ENCODE results near the gene NGDN.
"Not testable (repeated sequence)": the region's sequence is repeated elsewhere in the genome, so short reads cannot be mapped to it uniquely, and the experiment has no call there.

The NGDN gene, protein sequence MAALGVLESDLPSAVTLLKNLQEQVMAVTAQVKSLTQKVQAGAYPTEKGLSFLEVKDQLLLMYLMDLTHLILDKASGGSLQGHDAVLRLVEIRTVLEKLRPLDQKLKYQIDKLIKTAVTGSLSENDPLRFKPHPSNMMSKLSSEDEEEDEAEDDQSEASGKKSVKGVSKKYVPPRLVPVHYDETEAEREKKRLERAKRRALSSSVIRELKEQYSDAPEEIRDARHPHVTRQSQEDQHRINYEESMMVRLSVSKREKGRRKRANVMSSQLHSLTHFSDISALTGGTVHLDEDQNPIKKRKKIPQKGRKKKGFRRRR

DNA sequence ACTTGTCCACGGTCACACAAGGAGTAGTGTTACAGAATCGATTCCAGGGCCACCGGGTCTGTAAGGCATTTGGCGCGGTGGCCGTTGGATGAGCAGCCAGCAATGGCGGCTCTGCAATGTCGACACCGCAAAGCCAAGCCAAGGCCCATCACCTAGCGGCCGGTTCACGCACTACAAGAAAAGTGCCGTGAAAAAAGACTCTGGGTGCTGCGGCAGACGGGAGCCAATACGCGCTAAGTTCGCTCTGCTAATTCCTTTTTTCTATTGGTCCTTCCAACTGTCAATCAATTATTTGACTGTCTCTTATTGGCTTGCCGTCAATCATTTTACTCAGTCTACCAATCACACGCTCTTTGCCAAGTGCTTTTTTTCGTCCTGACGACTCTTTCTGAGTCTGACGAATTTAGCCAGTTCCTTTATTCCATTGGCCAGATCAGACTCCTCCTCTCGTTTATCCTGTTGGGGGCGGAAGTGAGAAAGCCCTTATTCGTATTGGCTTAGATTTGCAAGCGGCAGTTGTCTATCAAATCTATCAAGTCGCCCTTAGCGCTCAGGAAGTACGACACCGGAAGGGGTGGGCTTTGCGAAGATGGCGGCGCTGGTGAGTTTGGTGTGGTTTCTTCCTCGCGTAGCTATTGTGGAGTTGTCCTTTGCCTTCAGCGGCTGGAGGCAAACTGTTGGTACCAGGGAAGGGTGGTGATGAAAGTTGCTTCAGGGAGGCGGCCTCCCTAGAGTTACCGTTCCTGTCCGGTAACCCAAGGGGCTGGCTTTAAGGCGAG, at the start of gene NGDN:
TSS of gene NGDN (plus strand) at position 577 of the 779 bp plus-strand sequence. CDS start at position 590, 13 bp downstream.
- Histone ChIP-seq H3K27me3 (replicated peaks; ENCODE audit: control insufficient read depth, insufficient read depth, low read length) (no peaks in the 10 kb centered on the region), H3K36me3 (ENCODE audit: control insufficient read depth, insufficient read depth, low read length) (peaks cover 1% of the 10 kb centered on the region), H3K4me3 (replicated peaks; ENCODE audit: low read depth, low read length) (peak within 1 kb of the TSS; percentile 85)
- DNase-seq (ENCODE audit: extremely low read depth, insufficient read length): peak; percentile 88
- TF ChIP-seq, protein P1, sequence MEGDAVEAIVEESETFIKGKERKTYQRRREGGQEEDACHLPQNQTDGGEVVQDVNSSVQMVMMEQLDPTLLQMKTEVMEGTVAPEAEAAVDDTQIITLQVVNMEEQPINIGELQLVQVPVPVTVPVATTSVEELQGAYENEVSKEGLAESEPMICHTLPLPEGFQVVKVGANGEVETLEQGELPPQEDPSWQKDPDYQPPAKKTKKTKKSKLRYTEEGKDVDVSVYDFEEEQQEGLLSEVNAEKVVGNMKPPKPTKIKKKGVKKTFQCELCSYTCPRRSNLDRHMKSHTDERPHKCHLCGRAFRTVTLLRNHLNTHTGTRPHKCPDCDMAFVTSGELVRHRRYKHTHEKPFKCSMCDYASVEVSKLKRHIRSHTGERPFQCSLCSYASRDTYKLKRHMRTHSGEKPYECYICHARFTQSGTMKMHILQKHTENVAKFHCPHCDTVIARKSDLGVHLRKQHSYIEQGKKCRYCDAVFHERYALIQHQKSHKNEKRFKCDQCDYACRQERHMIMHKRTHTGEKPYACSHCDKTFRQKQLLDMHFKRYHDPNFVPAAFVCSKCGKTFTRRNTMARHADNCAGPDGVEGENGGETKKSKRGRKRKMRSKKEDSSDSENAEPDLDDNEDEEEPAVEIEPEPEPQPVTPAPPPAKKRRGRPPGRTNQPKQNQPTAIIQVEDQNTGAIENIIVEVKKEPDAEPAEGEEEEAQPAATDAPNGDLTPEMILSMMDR (IDR thresholded peaks at IDR 0.05; ENCODE audit: insufficient read depth, low read length, poor library complexity, severe bottlenecking): peak; percentile 69

DNA sequence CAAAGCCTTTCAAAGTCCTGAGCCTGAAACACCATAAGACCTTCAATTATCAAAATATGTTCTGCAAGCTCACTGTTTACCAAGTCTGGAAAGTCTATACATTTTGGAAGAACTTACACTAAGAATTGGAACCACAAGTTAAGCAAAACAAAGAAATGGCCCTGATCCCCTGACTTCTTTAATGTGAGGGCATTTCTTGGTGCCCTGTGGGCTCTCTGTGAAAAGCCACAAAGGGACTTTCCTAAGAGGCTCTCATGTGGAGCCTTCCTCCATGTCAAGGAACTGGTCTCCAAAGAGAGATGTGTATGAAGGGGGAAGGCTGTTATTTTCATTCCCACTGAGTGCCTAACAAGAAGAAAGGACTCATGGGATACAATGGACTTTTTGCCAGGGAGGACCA, 47.9 kb upstream of the NGDN start:
- TF ChIP-seq, protein P1 (IDR thresholded peaks at IDR 0.05; ENCODE audit: insufficient read depth, low read length, poor library complexity, severe bottlenecking): no peak
- Histone ChIP-seq H3K4me3 (replicated peaks; ENCODE audit: low read depth, low read length) (no peak overlapping the region), H3K27me3 (replicated peaks; ENCODE audit: control insufficient read depth, insufficient read depth, low read length) (no peaks in the 10 kb centered on the region; the same call in 1 of the 2 replicates), H3K36me3 (ENCODE audit: control insufficient read depth, insufficient read depth, low read length) (no peaks in the 10 kb centered on the region)
- no peak for DNase-seq (ENCODE audit: extremely low read depth, insufficient read length)

DNA sequence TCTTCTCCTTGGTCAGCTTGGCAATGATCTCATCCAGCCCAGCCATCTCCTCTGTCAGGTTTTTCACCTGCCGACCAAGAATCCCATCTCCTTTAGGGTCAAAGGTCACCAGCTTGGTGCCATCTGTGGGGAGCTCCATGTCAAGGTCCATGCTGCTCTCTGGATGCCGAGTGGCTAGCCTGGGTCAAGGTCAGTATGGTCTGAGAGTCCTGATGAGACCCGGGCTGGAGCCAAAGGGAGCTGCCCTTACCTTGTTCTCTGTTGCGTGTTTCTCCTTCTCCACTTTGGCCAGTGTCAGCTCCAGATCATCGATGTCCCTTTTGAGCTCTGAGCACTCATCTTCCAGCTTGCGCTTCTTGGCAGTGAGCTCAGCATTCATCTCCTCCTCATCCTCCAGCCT, 45.8 kb upstream of the NGDN start:
- no peak overlapping the region for H3K4me3 ChIP-seq (replicated peaks; ENCODE audit: low read depth, low read length)
- TF ChIP-seq, protein P1 (IDR thresholded peaks at IDR 0.05; ENCODE audit: insufficient read depth, low read length, poor library complexity, severe bottlenecking): no peak

DNA sequence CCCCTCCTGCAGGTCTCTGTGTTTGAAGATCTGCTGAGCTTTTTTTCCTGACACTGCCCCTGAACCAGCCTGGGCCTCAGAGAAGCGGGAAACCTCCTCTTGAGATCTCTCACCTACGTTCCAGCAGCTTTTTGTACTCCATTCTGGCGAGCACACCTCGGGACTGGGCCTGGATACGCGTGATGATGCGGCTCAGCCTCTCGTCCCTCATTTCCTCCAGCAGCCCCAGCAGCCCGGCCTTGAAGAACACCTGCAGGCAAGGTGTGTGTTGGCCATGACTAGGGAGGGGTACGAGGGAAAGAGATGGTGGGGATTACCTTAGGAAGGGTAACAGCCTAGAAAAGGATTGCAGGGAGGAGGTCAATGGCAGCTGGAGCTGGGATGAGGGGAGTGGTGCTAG, 44.3 kb upstream of the NGDN start:
- H3K27me3 ChIP-seq (replicated peaks; ENCODE audit: control insufficient read depth, insufficient read depth, low read length): no peaks in the 10 kb centered on the region
- H3K4me3 ChIP-seq (replicated peaks; ENCODE audit: low read depth, low read length): no peak overlapping the region
- no peak for DNase-seq (ENCODE audit: extremely low read depth, insufficient read length)
- TF ChIP-seq, protein P1 (IDR thresholded peaks at IDR 0.05; ENCODE audit: insufficient read depth, low read length, poor library complexity, severe bottlenecking): no peak
- no peaks in the 10 kb centered on the region for H3K36me3 ChIP-seq (ENCODE audit: control insufficient read depth, insufficient read depth, low read length)

More for the DNA sequence above, 45.8 kb upstream of the NGDN start:
- Histone ChIP-seq H3K27me3 (replicated peaks; ENCODE audit: control insufficient read depth, insufficient read depth, low read length) (no peaks in the 10 kb centered on the region), H3K36me3 (ENCODE audit: control insufficient read depth, insufficient read depth, low read length) (no peaks in the 10 kb centered on the region)
- no peak for DNase-seq (ENCODE audit: extremely low read depth, insufficient read length)

DNA sequence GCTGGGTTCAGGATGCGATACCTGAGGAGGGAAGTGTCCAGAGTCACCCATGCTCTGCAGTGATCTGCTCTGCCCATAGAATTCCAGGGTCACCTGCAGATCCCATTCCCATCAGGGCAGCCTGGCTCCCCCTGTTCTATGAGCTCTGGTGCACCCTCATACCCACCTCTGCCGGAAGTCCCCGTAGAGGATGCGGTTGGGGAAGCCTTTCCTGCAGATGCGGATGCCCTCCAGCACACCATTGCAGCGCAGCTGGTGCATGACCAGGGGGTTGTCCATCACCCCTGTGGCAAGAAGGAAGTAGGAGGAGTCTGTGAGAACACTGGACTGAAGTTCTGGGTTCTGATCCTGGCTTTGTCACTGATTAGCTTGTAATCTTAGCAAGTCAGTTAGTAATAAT, 43.7 kb upstream of the NGDN start:
- H3K27me3 ChIP-seq (replicated peaks; ENCODE audit: control insufficient read depth, insufficient read depth, low read length); H3K4me3 ChIP-seq (replicated peaks; ENCODE audit: low read depth, low read length); DNase-seq (ENCODE audit: extremely low read depth, insufficient read length); H3K36me3 ChIP-seq (ENCODE audit: control insufficient read depth, insufficient read depth, low read length): not testable (repeated sequence)
